T-cell (primary cell): ENCODE measurements around the gene CDKN2D. TPM values are rescaled to one million over a fixed set of nuclear protein-coding genes. Genes with fewer than 3 reads are reported as not detected.

Source experiments
- ATAC-seq, 4 experiments: fragments of 200-7000 bp in 3 of 4; fragments of 150-1000 bp in 1 of 4; cut with Tn5 transposase; replicated peaks in 1 of 4; 1 replicate in 3 of 4; 2 replicates in 1 of 4; pipeline ENCODE4 v1.10.0; 2021; ENCODE audit warnings: moderate library complexity in 3 of 4, mild to moderate bottlenecking in 2 of 4, moderate number of reproducible peaks in 1 of 4
- CTCF ChIA-PET, 2 donors: fragments of 300-600 bp; sonication (Branson Sonifier 250); formaldehyde crosslinking; loops; one replicate each; lab custom pipeline; 2022; ENCODE audit warnings: antibody characterized with exemption in 2 of 2; lab: Charles Lee
- POLR2A ChIA-PET, 2 donors: fragments of 300-600 bp; sonication (Branson Sonifier 250); formaldehyde crosslinking; loops; one replicate each; lab custom pipeline; 2022; ENCODE audit warnings: antibody characterized with exemption in 2 of 2; lab: Charles Lee
- DNase-seq, 35 experiments: peaks; one replicate each; pipeline versions ENCODE4 v3.0.0 to v3.0.0-alpha.2; 2013 to 2023
- H3K27ac ChIP-seq: one replicate; pipeline ENCODE4 v1.5.1; 2013; ENCODE audit warnings: low read length
- H3K27me3 ChIP-seq, 2 experiments: replicated peaks in 1 of 2; 1 replicate in 1 of 2; 2 replicates in 1 of 2; pipeline versions ENCODE4 v1.6.1 to v1.7.0; 2013; ENCODE audit warnings: low read length in 1 of 2, mixed read lengths in 1 of 2; ENCODE audit not compliant: control insufficient read depth in 2 of 2, insufficient read depth in 2 of 2; ENCODE audit errors: extremely low read depth in 1 of 2
- H3K36me3 ChIP-seq, 2 donors: 1 replicate in 1 of 2; 2 replicates in 1 of 2; pipeline versions ENCODE4 v1.6.1 to v1.7.0; 2013; ENCODE audit warnings: low read length in 1 of 2; ENCODE audit not compliant: control insufficient read depth in 2 of 2, insufficient read depth in 1 of 2; ENCODE audit errors: extremely low read depth in 1 of 2
- H3K4me1 ChIP-seq, 2 experiments: 1 replicate in 1 of 2; 2 replicates in 1 of 2; pipeline versions ENCODE4 v1.6.1 to v1.7.0; 2013; ENCODE audit warnings: low read length in 2 of 2, mixed read lengths in 1 of 2; ENCODE audit not compliant: insufficient read depth in 2 of 2, control insufficient read depth in 1 of 2; ENCODE audit errors: extremely low read depth in 1 of 2
- H3K4me3 ChIP-seq, 2 donors: 1 replicate in 1 of 2; 2 replicates in 1 of 2; pipeline versions ENCODE4 v1.5.1 to v1.7.0; 2013; ENCODE audit warnings: mild to moderate bottlenecking in 2 of 2, low read length in 1 of 2, moderate library complexity in 1 of 2; ENCODE audit not compliant: control insufficient read depth in 1 of 2; ENCODE audit errors: extremely low read depth in 1 of 2
- H3K9me3 ChIP-seq: 2 replicates; pipeline ENCODE4 v1.7.0; 2013
- H3K27ac Mint-ChIP-seq, 2 donors: one replicate each; pipeline ENCODE4 v1.8.0; 2020 to 2021; ENCODE audit warnings: mild to moderate bottlenecking in 2 of 2, mixed read lengths in 2 of 2
- H3K27me3 Mint-ChIP-seq, 2 donors: one replicate each; pipeline ENCODE4 v1.8.0; 2021 to 2022; ENCODE audit warnings: mixed read lengths in 2 of 2
- H3K36me3 Mint-ChIP-seq: one replicate; pipeline ENCODE4 v1.8.0; 2021; ENCODE audit warnings: mixed read lengths
- H3K4me1 Mint-ChIP-seq, 3 donors: one replicate each; pipeline ENCODE4 v1.8.0; 2020 to 2022; ENCODE audit warnings: mixed read lengths in 3 of 3, mild to moderate bottlenecking in 1 of 3
- H3K4me3 Mint-ChIP-seq, 3 donors: one replicate each; pipeline ENCODE4 v1.8.0; 2020 to 2022; ENCODE audit warnings: mild to moderate bottlenecking in 3 of 3, mixed read lengths in 3 of 3, moderate library complexity in 3 of 3
- H3K9me3 Mint-ChIP-seq, 3 donors: one replicate each; pipeline ENCODE4 v1.8.0; 2020 to 2022; ENCODE audit warnings: mixed read lengths in 3 of 3
- WGBS: methylation state at CpG from one replicate; pipeline ENCODE4 v1.1.5; 2013; ENCODE audit warnings: missing lambda C conversion rate; ENCODE audit not compliant: insufficient coverage; 5-methylcytosine and 5-hydroxymethylcytosine counted together
- total RNA-seq, 35 experiments: library from RNA in 6 of 35; stranded (reverse) in 6 of 35; fragments of 120-200 nt in 1 of 35; gene quantifications; one replicate each; pipeline versions ENCODE4 v1.2.1 to v1.2.4 and lab custom pipeline; 2013 to 2026

CDKN2D gene
- total RNA-seq (10 to 100 TPM; 24.0 to 51.5 (median 32.5) TPM), total RNA-seq (lab: John Stamatoyannopoulos, UW) (10.2 to 68.8 (median 35.5) reads per million in 29 experiments)
- 37.1 TPM for total RNA-seq (2013)

- H3K27ac ChIP-seq = peak within 1 kb of the TSS; percentile 78
- H3K27me3 Mint-ChIP-seq = no peaks in the 10 kb centered on the region
- ATAC-seq = peak; percentile 75 to 77 (median 76)
- H3K9me3 ChIP-seq = no peaks in the 10 kb centered on the region
- H3K36me3 Mint-ChIP-seq = no peaks in the 10 kb centered on the region
- H3K36me3 ChIP-seq = peaks cover 0 to 9% of the 10 kb centered on the region in 2 donors
- peak within 1 kb of the TSS; percentile 97 to 98 for H3K27ac Mint-ChIP-seq
- peak; percentile 99 to 100 (median 100) for DNase-seq
- peak within 1 kb of the TSS; percentile 93 to 97 (median 95) for H3K4me3 Mint-ChIP-seq
- no peaks in the 10 kb centered on the region for H3K27me3 ChIP-seq
- H3K4me1 Mint-ChIP-seq = peaks cover 43 to 54% (median 51%) of the 10 kb centered on the region in 3 donors
- 0% methylated on average over 56 of the region's 71 CpGs for WGBS
- peak within 1 kb of the TSS; percentile 74 to 100 for H3K4me3 ChIP-seq
- CTCF ChIA-PET = interaction anchor here in 1 of 2 donors (0.5 kb wide), 1 partner anchor 57 kb away, joined by 5 read pairs; no protein-coding TSS in a partner anchor
- no peaks in the 10 kb centered on the region for H3K9me3 Mint-ChIP-seq
- H3K4me1 ChIP-seq = peaks cover 22 to 50% of the 10 kb centered on the region in 2 experiments
- POLR2A ChIA-PET = interaction anchor here in 1 of 2 donors (0.5 kb wide), 1 partner anchor 310 kb away, joined by 3 read pairs; no protein-coding TSS in a partner anchor
These were observed at the start of gene CDKN2D for GRCh38 chr19:10568826-10569651. TSS of gene CDKN2D (minus strand) at chr19:10568979. CDS start at chr19:10568653, 326 bp downstream.

DNA sequence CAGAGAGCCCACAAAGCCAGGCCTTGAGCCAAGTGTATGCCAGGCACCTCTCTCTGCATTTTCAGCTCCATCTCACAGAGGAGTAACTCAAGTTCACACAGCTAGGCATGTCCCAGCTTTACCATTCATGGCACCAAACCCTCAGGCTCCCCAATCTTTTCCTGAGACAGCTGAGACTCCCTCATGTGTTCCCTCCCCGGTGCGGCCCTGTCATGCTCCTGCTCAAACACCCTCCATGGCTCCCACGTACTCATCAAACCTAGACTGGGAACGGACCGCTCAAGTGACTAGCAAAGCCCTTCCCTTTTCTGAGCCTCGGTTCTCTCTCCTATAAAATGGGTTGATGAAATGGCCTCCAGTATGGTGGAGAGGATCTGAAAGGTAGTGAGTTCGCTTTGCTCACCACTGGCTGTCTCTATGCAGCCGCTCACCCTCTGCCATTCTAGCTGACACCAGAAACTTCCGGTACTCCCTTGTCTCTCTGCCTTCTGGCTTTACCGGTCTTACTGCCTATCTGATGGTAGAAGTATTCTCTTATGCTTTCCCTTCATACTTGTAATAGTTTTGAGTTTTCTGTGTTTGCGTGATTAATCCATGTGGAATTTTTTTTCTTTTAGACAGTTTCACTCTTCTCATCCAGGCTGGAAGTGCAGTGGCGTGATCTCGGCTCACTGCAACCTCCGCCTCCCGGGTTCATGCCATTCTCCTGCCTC is 48.8 kb upstream of the CDKN2D start:
- Histone ChIP-seq H3K27ac (no peak overlapping the region), H3K27me3 (no peaks in the 10 kb centered on the region), H3K4me3 (no peak overlapping the region), H3K4me1 (peaks cover 6 to 73% of the 10 kb centered on the region in 2 experiments), H3K9me3 (no peaks in the 10 kb centered on the region), H3K36me3 (peaks cover 0 to 33% of the 10 kb centered on the region in 2 donors)
- no peaks in the 10 kb centered on the region for H3K27me3 Mint-ChIP-seq
- ChIA-PET POLR2A (interaction anchor here in 1 of 2 donors (0.7 kb wide), 1 partner anchor 14 kb away, joined by 9 read pairs; no protein-coding TSS in a partner anchor), CTCF (interaction anchor here in 1 of 2 donors (1.1 kb wide), 1 partner anchor 14 kb away, joined by 3 read pairs; no protein-coding TSS in a partner anchor)
- no peaks in the 10 kb centered on the region for H3K9me3 Mint-ChIP-seq
- DNase-seq (no peak), ATAC-seq (no peak)
- peaks cover 19% of the 10 kb centered on the region for H3K36me3 Mint-ChIP-seq
- H3K4me3 Mint-ChIP-seq = no peak overlapping the region
- H3K4me1 Mint-ChIP-seq = peaks cover 56 to 63% (median 62%) of the 10 kb centered on the region in 3 donors
- 100% methylated on average over 4 of the region's 15 CpGs for WGBS
- peak overlapping the region; percentile 45 to 77 for H3K27ac Mint-ChIP-seq

GRCh38 chr19:10615429-10616023 is 46.7 kb upstream of the CDKN2D start:
- DNase-seq (no peak), ATAC-seq (no peak)
- H3K9me3 Mint-ChIP-seq = no peaks in the 10 kb centered on the region
- peaks cover 15% of the 10 kb centered on the region for H3K36me3 Mint-ChIP-seq
- H3K4me3 ChIP-seq = no peak overlapping the region
- no peaks in the 10 kb centered on the region for H3K9me3 ChIP-seq
- peak overlapping the region; percentile 63 to 71 for H3K27ac Mint-ChIP-seq
- H3K27me3 ChIP-seq = no peaks in the 10 kb centered on the region
- peaks cover 3 to 71% of the 10 kb centered on the region in 2 experiments for H3K4me1 ChIP-seq
- H3K27ac ChIP-seq = peak overlapping the region; percentile 5
- H3K27me3 Mint-ChIP-seq = no peaks in the 10 kb centered on the region
- peaks cover 49 to 57% (median 51%) of the 10 kb centered on the region in 3 donors for H3K4me1 Mint-ChIP-seq
- H3K36me3 ChIP-seq = peaks cover 0 to 23% of the 10 kb centered on the region in 2 donors
- peak overlapping the region in 1 of 3 donors; percentile 64 for H3K4me3 Mint-ChIP-seq
- WGBS = 84% methylated on average over 12 of the region's 14 CpGs
- POLR2A ChIA-PET = interaction anchor here in 1 of 2 donors (0.6 to 0.7 kb wide), 3 partner anchors 31 to 146 kb away, joined by 3 to 13 read pairs (median 3); no protein-coding TSS in a partner anchor
- CTCF ChIA-PET = interaction anchor here in 1 of 2 donors (0.6 kb wide), 1 partner anchor 169 kb away, joined by 3 read pairs; no protein-coding TSS in a partner anchor

- Mint-ChIP-seq H3K4me3 (peak overlapping the region in 1 of 3 donors; percentile 43), H3K36me3 (peaks cover 11% of the 10 kb centered on the region), H3K9me3 (no peaks in the 10 kb centered on the region), H3K4me1 (peaks cover 42 to 49% (median 45%) of the 10 kb centered on the region in 3 donors), H3K27me3 (no peaks in the 10 kb centered on the region), H3K27ac (peak overlapping the region; percentile 31 to 44)
- ATAC-seq (no peak), DNase-seq (no peak)
- Histone ChIP-seq H3K4me3 (no peak overlapping the region), H3K9me3 (no peaks in the 10 kb centered on the region), H3K36me3 (peaks cover 0 to 11% of the 10 kb centered on the region in 2 donors), H3K27ac (no peak overlapping the region), H3K27me3 (no peaks in the 10 kb centered on the region), H3K4me1 (peaks cover 3 to 69% of the 10 kb centered on the region in 2 experiments)
- POLR2A ChIA-PET = interaction anchor here in 1 of 2 donors (0.7 kb wide), 1 partner anchor 22 kb away, joined by 8 read pairs; no protein-coding TSS in a partner anchor
- CTCF ChIA-PET = interaction anchor here (0.6 to 1.1 kb wide), 3 partner anchors 12 to 46 kb away, joined by 3 to 5 read pairs (median 5); no protein-coding TSS in a partner anchor
- WGBS = 93% methylated on average over 10 of the region's 15 CpGs
These were observed 43.8 kb upstream of the CDKN2D start for GRCh38 chr19:10612499-10613119.

- Histone ChIP-seq H3K36me3 (peaks cover 0 to 10% of the 10 kb centered on the region in 2 donors), H3K4me3 (no peak overlapping the region), H3K27ac (no peak overlapping the region), H3K27me3 (no peaks in the 10 kb centered on the region), H3K4me1 (peaks cover 3 to 70% of the 10 kb centered on the region in 2 experiments), H3K9me3 (no peaks in the 10 kb centered on the region)
- Mint-ChIP-seq H3K9me3 (no peaks in the 10 kb centered on the region), H3K27me3 (no peaks in the 10 kb centered on the region), H3K4me3 (no peak overlapping the region), H3K4me1 (peaks cover 43 to 46% (median 43%) of the 10 kb centered on the region in 3 donors), H3K36me3 (peaks cover 8% of the 10 kb centered on the region), H3K27ac (peak overlapping the region; percentile 28 to 31)
- 96% methylated on average over 3 of the region's 5 CpGs for WGBS
- ATAC-seq (no peak), DNase-seq (no peak)
- ChIA-PET POLR2A (interaction anchor here (0.5 to 1.0 kb wide), 3 partner anchors 8 to 139 kb away, joined by 3 to 5 read pairs (median 3); partner anchors contain the start of gene SLC44A2 (in 1 of the 2)), CTCF (interaction anchor here (0.6 to 1.1 kb wide), 2 partner anchors 11 to 47 kb away, joined by 3 to 5 read pairs; no protein-coding TSS in a partner anchor)
These were observed 43.1 kb upstream of the CDKN2D start for GRCh38 chr19:10611907-10612306.
